Hematopoietic multipotent progenitor cell (in vitro differentiated cells): ENCODE measurements around the gene MYRF. TPM values are rescaled to one million over a fixed set of nuclear protein-coding genes. Genes with fewer than 3 reads are reported as not detected.

Experiments used
- DNase-seq, 3 donors: peaks; one replicate each; pipeline ENCODE4 v3.0.0-alpha.2; 2011 to 2015; ENCODE audit warnings: low read depth in 2 of 3, low spot score in 2 of 3
- total RNA-seq: library from RNA; depleted of rRNA; stranded (reverse); fragments of >200 nt; gene quantifications from one replicate; pipeline ENCODE4 v1.2.3, GENCODE V29; 2012

The MYRF gene
- total RNA-seq, 1 donor = 0.27 TPM

GRCh38 chr11:61718621-61719302, 33.7 kb upstream of the MYRF start:
- DNase-seq = no peak

- DNase-seq = no peak
Measured at GRCh38 chr11:61719978-61720377, 32.5 kb upstream of the MYRF start.

GRCh38 chr11:61720597-61720996, 31.8 kb upstream of the MYRF start:
- DNase-seq = no peak

- DNase-seq = no peak
Measured at GRCh38 chr11:61724437-61724836, 28.0 kb upstream of the MYRF start.

GRCh38 chr11:61725781-61726231, 26.6 kb upstream of the MYRF start:
- DNase-seq = no peak

- DNase-seq = no peak
Measured at GRCh38 chr11:61726775-61727174, 25.7 kb upstream of the MYRF start.

GRCh38 chr11:61727401-61727811, 25.0 kb upstream of the MYRF start:
- DNase-seq = no peak

- DNase-seq = no peak
Measured at GRCh38 chr11:61728066-61728939, 24.1 kb upstream of the MYRF start.

- no peak for DNase-seq
Measured at GRCh38 chr11:61728940-61729219, 23.6 kb upstream of the MYRF start.

GRCh38 chr11:61730240-61730994, 22.0 kb upstream of the MYRF start:
- DNase-seq = no peak

GRCh38 chr11:61731211-61731951, 21.1 kb upstream of the MYRF start:
- DNase-seq = no peak

- DNase-seq = no peak
Measured at GRCh38 chr11:61731952-61732675, 20.3 kb upstream of the MYRF start.

- DNase-seq = no peak
Measured at GRCh38 chr11:61732705-61733104, 19.7 kb upstream of the MYRF start.

- peak; percentile 76 to 91 (median 78) for DNase-seq
Measured at GRCh38 chr11:61733120-61733978, 19.1 kb upstream of the MYRF start.

- no peak for DNase-seq
Measured at GRCh38 chr11:61734767-61735166, 17.7 kb upstream of the MYRF start.

- DNase-seq = no peak
Measured at GRCh38 chr11:61735391-61735790, 17.0 kb upstream of the MYRF start.

- DNase-seq = no peak
Measured at GRCh38 chr11:61736310-61736709, 16.1 kb upstream of the MYRF start.

GRCh38 chr11:61737131-61737530, 15.3 kb upstream of the MYRF start:
- DNase-seq = peak in 1 of 3 donors; percentile 29
